ENCODE data around the gene TRIM46.

The TRIM46 gene

GRCh38 chr1:155130272-155131006 is 43.2 kb upstream of the TRIM46 start:
- no peak overlapping the region for H3K27ac ChIP-seq
- DNase-seq: no peak
- peaks cover 0 to 43% of the 10 kb centered on the region in 2 donors for H3K27me3 ChIP-seq
- peaks cover 0 to 36% (median 0%) of the 10 kb centered on the region in 3 donors for H3K36me3 ChIP-seq
- intact Hi-C loops (cut with DNase I; ENCODE audit: low total_unique reads): no loop called here
- no peaks in the 10 kb centered on the region for H3K9me3 ChIP-seq
- TF ChIP-seq, protein P1, sequence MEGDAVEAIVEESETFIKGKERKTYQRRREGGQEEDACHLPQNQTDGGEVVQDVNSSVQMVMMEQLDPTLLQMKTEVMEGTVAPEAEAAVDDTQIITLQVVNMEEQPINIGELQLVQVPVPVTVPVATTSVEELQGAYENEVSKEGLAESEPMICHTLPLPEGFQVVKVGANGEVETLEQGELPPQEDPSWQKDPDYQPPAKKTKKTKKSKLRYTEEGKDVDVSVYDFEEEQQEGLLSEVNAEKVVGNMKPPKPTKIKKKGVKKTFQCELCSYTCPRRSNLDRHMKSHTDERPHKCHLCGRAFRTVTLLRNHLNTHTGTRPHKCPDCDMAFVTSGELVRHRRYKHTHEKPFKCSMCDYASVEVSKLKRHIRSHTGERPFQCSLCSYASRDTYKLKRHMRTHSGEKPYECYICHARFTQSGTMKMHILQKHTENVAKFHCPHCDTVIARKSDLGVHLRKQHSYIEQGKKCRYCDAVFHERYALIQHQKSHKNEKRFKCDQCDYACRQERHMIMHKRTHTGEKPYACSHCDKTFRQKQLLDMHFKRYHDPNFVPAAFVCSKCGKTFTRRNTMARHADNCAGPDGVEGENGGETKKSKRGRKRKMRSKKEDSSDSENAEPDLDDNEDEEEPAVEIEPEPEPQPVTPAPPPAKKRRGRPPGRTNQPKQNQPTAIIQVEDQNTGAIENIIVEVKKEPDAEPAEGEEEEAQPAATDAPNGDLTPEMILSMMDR (IDR thresholded peaks at IDR 0.05): no peak
- peak overlapping the region; percentile 15 to 59 for H3K4me3 ChIP-seq
- peaks cover 0 to 45% (median 35%) of the 10 kb centered on the region in 4 donors for H3K4me1 ChIP-seq

GRCh38 chr1:155131285-155131684 is 42.4 kb upstream of the TRIM46 start:
- Histone ChIP-seq H3K27ac (no peak overlapping the region), H3K36me3 (peaks cover 0 to 36% (median 0%) of the 10 kb centered on the region in 3 donors), H3K27me3 (peaks cover 0 to 43% of the 10 kb centered on the region in 2 donors), H3K4me3 (no peak overlapping the region), H3K9me3 (no peaks in the 10 kb centered on the region), H3K4me1 (peaks cover 0 to 42% (median 31%) of the 10 kb centered on the region in 4 donors)
- intact Hi-C loops (cut with DNase I; ENCODE audit: low total_unique reads): no loop called here
- DNase-seq: no peak
- TF ChIP-seq, protein P1 (IDR thresholded peaks at IDR 0.05): no peak

- Histone ChIP-seq H3K27me3 (peaks cover 0 to 39% of the 10 kb centered on the region in 2 donors), H3K36me3 (peaks cover 0 to 36% (median 0%) of the 10 kb centered on the region in 3 donors), H3K27ac (no peak overlapping the region), H3K4me1 (peaks cover 0 to 41% (median 30%) of the 10 kb centered on the region in 4 donors), H3K9me3 (no peaks in the 10 kb centered on the region), H3K4me3 (no peak overlapping the region)
- no peak for DNase-seq
- TF ChIP-seq, protein P1 (IDR thresholded peaks at IDR 0.05): no peak
- intact Hi-C loops (cut with DNase I; ENCODE audit: low total_unique reads): no loop called here
Measured at GRCh38 chr1:155131856-155132255, 41.8 kb upstream of the TRIM46 start.

- no peak for DNase-seq
- Histone ChIP-seq H3K4me1 (peaks cover 0 to 34% (median 25%) of the 10 kb centered on the region in 4 donors), H3K27me3 (peaks cover 0 to 26% of the 10 kb centered on the region in 2 donors), H3K9me3 (no peaks in the 10 kb centered on the region), H3K36me3 (peaks cover 0 to 36% (median 0%) of the 10 kb centered on the region in 3 donors), H3K4me3 (no peak overlapping the region), H3K27ac (peak overlapping the region in 1 of 2 donors; percentile 97)
- intact Hi-C loops (cut with DNase I; ENCODE audit: low total_unique reads): no loop called here
- TF ChIP-seq, protein P1 (IDR thresholded peaks at IDR 0.05): no peak
Measured at GRCh38 chr1:155133799-155134281, 39.8 kb upstream of the TRIM46 start.

- DNase-seq: no peak
Measured at GRCh38 chr1:155134322-155134721, 39.3 kb upstream of the TRIM46 start.

More at GRCh38 chr1:155134322-155134721, 39.3 kb upstream of the TRIM46 start:
- H3K4me3 ChIP-seq: peak overlapping the region in 1 of 2 donors; percentile 64
- TF ChIP-seq, protein P1 (IDR thresholded peaks at IDR 0.05): no peak
- H3K4me1 ChIP-seq: peaks cover 0 to 38% (median 28%) of the 10 kb centered on the region in 4 donors
- no peaks in the 10 kb centered on the region for H3K9me3 ChIP-seq
- intact Hi-C loops (cut with DNase I; ENCODE audit: low total_unique reads): no loop called here
- H3K36me3 ChIP-seq: peaks cover 0 to 36% (median 0%) of the 10 kb centered on the region in 3 donors
- peak overlapping the region; percentile 93 to 97 for H3K27ac ChIP-seq
- H3K27me3 ChIP-seq: peaks cover 0 to 22% of the 10 kb centered on the region in 2 donors
